ENCODE results near the gene CD82.

CD82 gene

GRCh38 chr11:44574610-44575287, 9.3 kb downstream of the CD82 start:
- H3K27ac ChIP-seq (ENCODE audit: low read depth, low read length): no peak overlapping the region
- H3K9me2 ChIP-seq (replicated peaks; ENCODE audit: insufficient read depth, low read length): no peaks in the 10 kb centered on the region
- H3K79me2 ChIP-seq (ENCODE audit: insufficient read depth, low read length): no peaks in the 10 kb centered on the region
- no peak overlapping the region for H3K4me2 ChIP-seq (ENCODE audit: low read depth, low read length, poor library complexity, severe bottlenecking)
- no peaks in the 10 kb centered on the region for H3F3A ChIP-seq (ENCODE audit: insufficient read depth)
- H2AFZ ChIP-seq (ENCODE audit: low read depth, low read length, severe bottlenecking): no peak overlapping the region
- no peak overlapping the region for H3K9ac ChIP-seq (ENCODE audit: low read length)
- H3K4me3 ChIP-seq (ENCODE audit: insufficient read depth, low read length, poor library complexity, severe bottlenecking): no peak overlapping the region
- no peaks in the 10 kb centered on the region for H3K27me3 ChIP-seq (ENCODE audit: low read length)
- H3K36me3 ChIP-seq (ENCODE audit: low read length): no peaks in the 10 kb centered on the region
- H4K20me1 ChIP-seq (ENCODE audit: low read depth, low read length): no peaks in the 10 kb centered on the region
- TF ChIP-seq, protein P1, sequence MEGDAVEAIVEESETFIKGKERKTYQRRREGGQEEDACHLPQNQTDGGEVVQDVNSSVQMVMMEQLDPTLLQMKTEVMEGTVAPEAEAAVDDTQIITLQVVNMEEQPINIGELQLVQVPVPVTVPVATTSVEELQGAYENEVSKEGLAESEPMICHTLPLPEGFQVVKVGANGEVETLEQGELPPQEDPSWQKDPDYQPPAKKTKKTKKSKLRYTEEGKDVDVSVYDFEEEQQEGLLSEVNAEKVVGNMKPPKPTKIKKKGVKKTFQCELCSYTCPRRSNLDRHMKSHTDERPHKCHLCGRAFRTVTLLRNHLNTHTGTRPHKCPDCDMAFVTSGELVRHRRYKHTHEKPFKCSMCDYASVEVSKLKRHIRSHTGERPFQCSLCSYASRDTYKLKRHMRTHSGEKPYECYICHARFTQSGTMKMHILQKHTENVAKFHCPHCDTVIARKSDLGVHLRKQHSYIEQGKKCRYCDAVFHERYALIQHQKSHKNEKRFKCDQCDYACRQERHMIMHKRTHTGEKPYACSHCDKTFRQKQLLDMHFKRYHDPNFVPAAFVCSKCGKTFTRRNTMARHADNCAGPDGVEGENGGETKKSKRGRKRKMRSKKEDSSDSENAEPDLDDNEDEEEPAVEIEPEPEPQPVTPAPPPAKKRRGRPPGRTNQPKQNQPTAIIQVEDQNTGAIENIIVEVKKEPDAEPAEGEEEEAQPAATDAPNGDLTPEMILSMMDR (IDR thresholded peaks at IDR 0.05; ENCODE audit: insufficient read depth, low read length, poor library complexity, severe bottlenecking): no peak
- TF ChIP-seq EZH2phosphoT487 (conservative IDR thresholded peaks at IDR 0.05; ENCODE audit: low read length): no peak
- no peaks in the 10 kb centered on the region for H3K9me3 ChIP-seq (ENCODE audit: insufficient read depth, low read length)

DNA sequence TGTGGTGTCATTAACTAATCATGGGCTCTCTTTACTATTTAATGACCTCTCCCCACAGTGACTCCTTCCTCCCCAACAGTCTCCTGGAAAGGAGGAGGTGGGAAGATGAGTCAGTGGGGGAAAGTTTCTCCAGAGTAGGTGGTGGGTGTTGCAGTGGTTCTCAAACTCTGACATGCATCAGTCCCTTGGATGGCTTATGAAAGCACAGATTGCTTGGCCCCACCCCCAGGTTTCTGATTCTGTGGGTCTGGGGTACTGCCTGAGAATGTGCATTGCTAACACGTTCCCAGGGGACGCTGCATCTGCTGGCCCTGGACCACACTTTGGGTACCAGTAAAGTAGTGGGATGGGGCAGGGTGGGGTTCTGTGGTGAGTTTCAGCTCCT, 9.8 kb downstream of the CD82 start:
- H2AFZ ChIP-seq (ENCODE audit: low read depth, low read length, severe bottlenecking): no peak overlapping the region
- H3K36me3 ChIP-seq (ENCODE audit: low read length): no peaks in the 10 kb centered on the region
- no peak overlapping the region for H3K27ac ChIP-seq (ENCODE audit: low read depth, low read length)
- no peaks in the 10 kb centered on the region for H3K79me2 ChIP-seq (ENCODE audit: insufficient read depth, low read length)
- no peaks in the 10 kb centered on the region for H4K20me1 ChIP-seq (ENCODE audit: low read depth, low read length)
- H3K4me2 ChIP-seq (ENCODE audit: low read depth, low read length, poor library complexity, severe bottlenecking): no peak overlapping the region
- no peak overlapping the region for H3K4me3 ChIP-seq (ENCODE audit: insufficient read depth, low read length, poor library complexity, severe bottlenecking)
- H3K9ac ChIP-seq (ENCODE audit: low read length): no peak overlapping the region
- no peaks in the 10 kb centered on the region for H3K9me3 ChIP-seq (ENCODE audit: insufficient read depth, low read length)
- H3F3A ChIP-seq (ENCODE audit: insufficient read depth): no peaks in the 10 kb centered on the region
- H3K27me3 ChIP-seq (ENCODE audit: low read length): no peaks in the 10 kb centered on the region
- no peaks in the 10 kb centered on the region for H3K9me2 ChIP-seq (replicated peaks; ENCODE audit: insufficient read depth, low read length)
- no peak for TF ChIP-seq EZH2phosphoT487 (conservative IDR thresholded peaks at IDR 0.05; ENCODE audit: low read length)
- TF ChIP-seq, protein P1 (IDR thresholded peaks at IDR 0.05; ENCODE audit: insufficient read depth, low read length, poor library complexity, severe bottlenecking): no peak

- no peak overlapping the region for H3K4me3 ChIP-seq (ENCODE audit: insufficient read depth, low read length, poor library complexity, severe bottlenecking)
- no peak overlapping the region for H2AFZ ChIP-seq (ENCODE audit: low read depth, low read length, severe bottlenecking)
- H3F3A ChIP-seq (ENCODE audit: insufficient read depth): no peaks in the 10 kb centered on the region
- H3K9me3 ChIP-seq (ENCODE audit: insufficient read depth, low read length): no peaks in the 10 kb centered on the region
- no peaks in the 10 kb centered on the region for H4K20me1 ChIP-seq (ENCODE audit: low read depth, low read length)
- H3K27ac ChIP-seq (ENCODE audit: low read depth, low read length): no peak overlapping the region
- TF ChIP-seq, protein P1 (IDR thresholded peaks at IDR 0.05; ENCODE audit: insufficient read depth, low read length, poor library complexity, severe bottlenecking): no peak
- TF ChIP-seq EZH2phosphoT487 (conservative IDR thresholded peaks at IDR 0.05; ENCODE audit: low read length): no peak
- H3K27me3 ChIP-seq (ENCODE audit: low read length): no peaks in the 10 kb centered on the region
- H3K36me3 ChIP-seq (ENCODE audit: low read length): no peaks in the 10 kb centered on the region
- H3K9ac ChIP-seq (ENCODE audit: low read length): no peak overlapping the region
- no peak overlapping the region for H3K4me2 ChIP-seq (ENCODE audit: low read depth, low read length, poor library complexity, severe bottlenecking)
- no peaks in the 10 kb centered on the region for H3K9me2 ChIP-seq (replicated peaks; ENCODE audit: insufficient read depth, low read length)
- H3K79me2 ChIP-seq (ENCODE audit: insufficient read depth, low read length): no peaks in the 10 kb centered on the region
These were observed 10.5 kb downstream of the CD82 start for GRCh38 chr11:44575962-44576361.

All from SU-DHL-6 (cell line).